Chondrocyte (in vitro differentiated cells): ENCODE results near the gene ITIH6. TPM values are rescaled to one million over a fixed set of nuclear protein-coding genes. Genes with fewer than 3 reads are reported as not detected.

Experiments used
- DNase-seq: peaks from one replicate; pipeline ENCODE4 v3.0.0; 2021; ENCODE audit warnings: mixed read lengths, low spot score
- H3K27ac Mint-ChIP-seq: one replicate; pipeline ENCODE4 v1.8.0; 2021; ENCODE audit warnings: mild to moderate bottlenecking, moderate library complexity, mixed read lengths; ENCODE audit not compliant: unreplicated experiment
- H3K27me3 Mint-ChIP-seq: 2 replicates; pipeline ENCODE4 v1.8.0; 2021; ENCODE audit warnings: low read depth, mixed read lengths
- H3K36me3 Mint-ChIP-seq: 2 replicates; pipeline ENCODE4 v1.8.0; 2021; ENCODE audit warnings: low read depth, mixed read lengths
- H3K4me1 Mint-ChIP-seq: 2 replicates; pipeline ENCODE4 v1.8.0; 2021; ENCODE audit warnings: low read depth, mild to moderate bottlenecking, mixed read lengths
- H3K4me3 Mint-ChIP-seq: one replicate; pipeline ENCODE4 v1.8.0; 2021; ENCODE audit warnings: mild to moderate bottlenecking, moderate library complexity, mixed read lengths; ENCODE audit not compliant: unreplicated experiment
- H3K9me3 Mint-ChIP-seq: 2 replicates; pipeline ENCODE4 v1.8.0; 2021; ENCODE audit warnings: low read depth, mixed read lengths
- total RNA-seq: library from RNA; stranded (reverse); gene quantifications from 3 replicates; pipeline ENCODE4 v1.2.1, GENCODE V29; 2021
- TF ChIP-seq, protein P1 (sequence below): fragments of 200-600 bp; sonication (generic); IDR thresholded peaks from 2 replicates; pipeline ENCODE4 v1.5.0; 2021; ENCODE audit warnings: antibody characterized with exemption, mild to moderate bottlenecking, moderate library complexity

The ITIH6 gene
- total RNA-seq, 1 donor from 2014 or later = 0.15 TPM

DNA sequence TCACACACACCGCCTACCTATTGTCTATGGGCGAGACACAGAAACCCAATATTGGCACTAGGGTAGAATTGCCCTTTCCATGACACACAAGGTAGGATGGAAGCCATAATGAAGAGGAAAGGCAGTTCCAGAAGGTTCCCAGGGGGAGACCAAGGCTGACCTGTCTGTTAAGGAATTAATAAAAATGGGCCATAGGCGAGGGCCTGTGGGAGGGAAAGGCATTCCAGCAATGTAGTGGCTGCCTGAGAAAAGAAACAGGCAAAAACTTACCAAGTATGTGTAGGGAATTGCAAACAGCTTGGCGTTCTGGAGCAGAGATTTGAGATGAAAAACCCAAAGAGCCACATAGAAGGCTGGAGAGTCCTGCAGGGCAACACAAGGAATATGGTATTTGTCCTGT is 28.5 kb upstream of the ITIH6 start:
- Mint-ChIP-seq H3K9me3 (peaks cover 18% of the 10 kb centered on the region), H3K27me3 (no peaks in the 10 kb centered on the region), H3K27ac (peak overlapping the region; percentile 86), H3K4me3 (no peak overlapping the region), H3K36me3 (no peaks in the 10 kb centered on the region), H3K4me1 (peaks cover 23% of the 10 kb centered on the region)
- TF ChIP-seq, protein P1, sequence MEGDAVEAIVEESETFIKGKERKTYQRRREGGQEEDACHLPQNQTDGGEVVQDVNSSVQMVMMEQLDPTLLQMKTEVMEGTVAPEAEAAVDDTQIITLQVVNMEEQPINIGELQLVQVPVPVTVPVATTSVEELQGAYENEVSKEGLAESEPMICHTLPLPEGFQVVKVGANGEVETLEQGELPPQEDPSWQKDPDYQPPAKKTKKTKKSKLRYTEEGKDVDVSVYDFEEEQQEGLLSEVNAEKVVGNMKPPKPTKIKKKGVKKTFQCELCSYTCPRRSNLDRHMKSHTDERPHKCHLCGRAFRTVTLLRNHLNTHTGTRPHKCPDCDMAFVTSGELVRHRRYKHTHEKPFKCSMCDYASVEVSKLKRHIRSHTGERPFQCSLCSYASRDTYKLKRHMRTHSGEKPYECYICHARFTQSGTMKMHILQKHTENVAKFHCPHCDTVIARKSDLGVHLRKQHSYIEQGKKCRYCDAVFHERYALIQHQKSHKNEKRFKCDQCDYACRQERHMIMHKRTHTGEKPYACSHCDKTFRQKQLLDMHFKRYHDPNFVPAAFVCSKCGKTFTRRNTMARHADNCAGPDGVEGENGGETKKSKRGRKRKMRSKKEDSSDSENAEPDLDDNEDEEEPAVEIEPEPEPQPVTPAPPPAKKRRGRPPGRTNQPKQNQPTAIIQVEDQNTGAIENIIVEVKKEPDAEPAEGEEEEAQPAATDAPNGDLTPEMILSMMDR = no peak
- DNase-seq = no peak

DNA sequence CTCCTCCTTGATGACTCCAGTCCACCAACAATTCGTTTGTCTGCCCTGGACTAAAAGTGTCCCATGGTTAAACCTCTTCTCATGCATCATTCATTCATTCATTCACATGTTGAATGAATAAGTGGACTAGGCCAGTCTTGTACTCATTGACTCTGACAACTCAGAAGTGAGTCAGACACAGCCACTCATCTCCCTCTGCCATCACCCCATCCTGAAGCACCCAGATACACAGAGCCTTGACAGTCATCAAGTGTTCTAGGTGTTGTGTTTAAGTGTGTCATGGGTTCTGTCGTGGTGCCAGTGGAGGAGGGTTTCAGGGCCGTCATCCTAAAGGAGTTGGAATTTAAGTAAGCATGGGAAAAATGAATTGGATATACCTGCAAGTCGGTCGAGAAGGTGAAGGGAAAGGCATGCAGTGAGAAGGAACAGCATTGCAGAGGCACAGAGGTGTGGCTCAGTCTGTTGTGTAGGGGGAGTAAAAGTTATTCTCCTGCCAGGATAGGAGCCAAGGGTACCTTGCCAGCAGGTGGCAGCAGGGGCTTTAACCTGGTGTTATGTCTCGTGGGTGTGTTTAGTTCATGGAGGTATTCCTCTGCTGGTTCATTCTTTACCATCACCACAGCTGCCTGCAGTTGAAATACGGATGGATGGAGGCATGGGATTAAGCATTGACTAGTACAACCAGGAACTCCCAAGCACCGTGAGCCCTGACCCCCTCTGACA is 27.8 kb upstream of the ITIH6 start:
- Mint-ChIP-seq H3K9me3 (peaks cover 16% of the 10 kb centered on the region), H3K36me3 (no peaks in the 10 kb centered on the region), H3K27ac (peak overlapping the region; percentile 86), H3K4me1 (peaks cover 23% of the 10 kb centered on the region), H3K27me3 (no peaks in the 10 kb centered on the region), H3K4me3 (no peak overlapping the region)
- DNase-seq = no peak
- TF ChIP-seq, protein P1 = no peak

DNA sequence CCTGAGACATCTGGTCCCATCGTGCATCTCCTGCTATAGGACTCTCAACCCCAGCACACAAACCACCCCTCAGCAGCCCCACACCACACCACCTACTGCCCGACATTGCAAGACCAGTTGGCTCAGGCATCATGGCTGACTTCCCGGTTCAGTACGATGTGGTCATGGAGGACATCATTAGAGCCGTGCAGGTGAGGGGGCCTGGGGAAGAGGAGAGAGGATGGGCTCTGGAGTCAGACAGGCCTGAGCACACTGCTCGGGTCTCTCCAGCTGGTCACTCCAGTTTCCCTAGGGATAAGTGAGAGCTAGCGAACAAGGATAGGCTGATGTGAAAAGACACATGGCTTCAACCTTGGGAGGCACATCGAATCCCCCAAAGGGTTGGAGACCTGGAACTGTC is 26.7 kb upstream of the ITIH6 start:
- H3K27ac Mint-ChIP-seq = no peak overlapping the region
- TF ChIP-seq, protein P1 = no peak
- H3K27me3 Mint-ChIP-seq = no peaks in the 10 kb centered on the region
- H3K4me1 Mint-ChIP-seq = peaks cover 23% of the 10 kb centered on the region
- DNase-seq = no peak
- H3K36me3 Mint-ChIP-seq = no peaks in the 10 kb centered on the region
- H3K4me3 Mint-ChIP-seq = no peak overlapping the region
- peaks cover 16% of the 10 kb centered on the region for H3K9me3 Mint-ChIP-seq

DNA sequence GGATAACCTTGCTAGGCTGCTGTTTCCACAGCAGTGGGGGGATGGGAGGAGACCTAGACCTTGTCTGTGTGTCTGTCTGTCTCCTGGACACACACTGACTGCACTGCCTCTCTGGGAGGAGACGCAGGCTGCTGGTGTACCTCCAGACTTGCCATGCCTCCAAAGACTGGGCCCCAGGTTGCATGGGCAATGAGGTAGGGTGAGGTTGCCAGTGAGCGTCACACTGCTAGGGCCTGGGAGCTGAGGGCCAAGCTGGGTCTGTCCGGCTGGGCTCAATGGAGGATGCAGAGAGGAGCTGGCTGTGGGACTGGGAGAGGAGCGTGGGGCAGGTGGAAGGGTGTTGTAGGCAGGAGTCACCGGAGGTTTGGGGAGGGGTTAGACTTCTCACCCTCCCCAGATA is 26.1 kb upstream of the ITIH6 start:
- no peak overlapping the region for H3K4me3 Mint-ChIP-seq

DNA sequence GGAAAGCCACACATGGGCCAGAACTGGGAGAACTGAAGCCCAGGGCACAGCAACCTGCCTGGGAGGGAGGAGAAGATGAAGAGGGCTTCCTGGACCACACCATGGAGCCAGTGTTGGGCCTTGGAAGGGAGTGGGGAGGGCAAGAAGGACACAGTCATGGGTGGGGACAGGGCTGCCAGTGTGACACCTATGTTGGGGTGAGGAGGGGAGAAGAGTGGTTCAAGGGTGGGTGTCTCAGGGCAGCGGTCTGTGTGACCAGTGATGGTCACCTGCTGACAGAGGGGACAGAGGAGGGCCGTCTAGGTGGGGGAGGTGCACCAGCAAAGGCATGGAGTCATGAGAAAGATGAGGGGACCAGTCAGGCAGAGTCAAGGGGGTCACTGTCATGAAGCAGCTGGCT is 23.3 kb upstream of the ITIH6 start:
- H3K4me1 Mint-ChIP-seq = peaks cover 13% of the 10 kb centered on the region
- DNase-seq = no peak
- H3K9me3 Mint-ChIP-seq = peaks cover 13% of the 10 kb centered on the region
- no peak overlapping the region for H3K4me3 Mint-ChIP-seq
- TF ChIP-seq, protein P1 = no peak
- no peaks in the 10 kb centered on the region for H3K27me3 Mint-ChIP-seq
- peaks cover 1% of the 10 kb centered on the region for H3K36me3 Mint-ChIP-seq
- no peak overlapping the region for H3K27ac Mint-ChIP-seq

More for the DNA sequence above, 26.1 kb upstream of the ITIH6 start:
- TF ChIP-seq, protein P1 = no peak
- peak overlapping the region; percentile 47 for H3K27ac Mint-ChIP-seq
- peaks cover 16% of the 10 kb centered on the region for H3K9me3 Mint-ChIP-seq
- H3K36me3 Mint-ChIP-seq = no peaks in the 10 kb centered on the region
- no peaks in the 10 kb centered on the region for H3K27me3 Mint-ChIP-seq
- DNase-seq = no peak
- H3K4me1 Mint-ChIP-seq = peaks cover 23% of the 10 kb centered on the region
